NOMO-1 (cell line): Measurements from ENCODE around the gene AKR7A2.
"Not testable (repeated sequence)": the region's sequence is repeated elsewhere in the genome, so short reads cannot be mapped to it uniquely, and the experiment has no call there.

Experiments
- DNase-seq, 2 experiments: peaks; one replicate each; lab custom pipeline; 2025; ENCODE audit not compliant: unreplicated experiment in 2 of 2; lab: John Stamatoyannopoulos, UW

AKR7A2 gene

GRCh38 chr1:19268445-19268844 is 43.5 kb downstream of the AKR7A2 start:
- DNase-seq, result no peak

GRCh38 chr1:19262744-19263143 is 49.2 kb downstream of the AKR7A2 start:
- DNase-seq, result no peak

- no peak for DNase-seq
Measured at GRCh38 chr1:19262047-19262446, 49.9 kb downstream of the AKR7A2 start.

- no peak for DNase-seq
Measured at GRCh38 chr1:19260211-19261138, 51.5 kb downstream of the AKR7A2 start.

GRCh38 chr1:19258353-19258752 is 53.6 kb downstream of the AKR7A2 start:
- DNase-seq, result no peak

GRCh38 chr1:19257178-19257914 is 54.6 kb downstream of the AKR7A2 start:
- no peak for DNase-seq

GRCh38 chr1:19256301-19256700 is 55.6 kb downstream of the AKR7A2 start:
- DNase-seq, result not testable (repeated sequence)

- no peak for DNase-seq
Measured at GRCh38 chr1:19255288-19255687, 56.7 kb downstream of the AKR7A2 start.

GRCh38 chr1:19254416-19254815 is 57.5 kb downstream of the AKR7A2 start:
- no peak for DNase-seq
